ENCODE data around the gene ADPRHL1. TPM values are rescaled to one million over a fixed set of nuclear protein-coding genes. Genes with fewer than 3 reads are reported as not detected.
A peak's percentile ranks its signal among the peaks of the same experiment; 100 is the strongest.

Gene ADPRHL1
- total RNA-seq, 1 experiment from 2014 or later: 2.7 TPM

GRCh38 chr13:113404366-113404722 lies 48.9 kb downstream of the ADPRHL1 start:
- Histone ChIP-seq H3K23ac (ENCODE audit: insufficient read length, low read depth, low read length) (no peak overlapping the region), H3K27ac (ENCODE audit: insufficient read length, low read depth, low read length) (no peak overlapping the region), H2BK120ac (ENCODE audit: low read depth, low read length, poor library complexity, severe bottlenecking) (no peak overlapping the region), H3K23me2 (ENCODE audit: insufficient read length, low read depth, low read length, poor library complexity, severe bottlenecking) (peaks cover 7% of the 10 kb centered on the region), H3K27me3 (ENCODE audit: insufficient read depth, low read length) (no peaks in the 10 kb centered on the region), H2BK5ac (ENCODE audit: insufficient read length, low read length) (no peak overlapping the region), H3K79me1 (ENCODE audit: insufficient read depth, low read depth, low read length, poor library complexity, severe bottlenecking) (no peaks in the 10 kb centered on the region), H3K14ac (ENCODE audit: insufficient read depth, low read length) (no peak overlapping the region), H2BK20ac (ENCODE audit: low read depth, low read length, poor library complexity, severe bottlenecking) (no peak overlapping the region), H2BK12ac (ENCODE audit: insufficient read length, low read depth, low read length) (no peak overlapping the region), H3K9me3 (ENCODE audit: control insufficient read depth, low read depth, low read length) (no peaks in the 10 kb centered on the region), H3K79me2 (ENCODE audit: insufficient read depth, low read length) (no peaks in the 10 kb centered on the region), H3K18ac (ENCODE audit: insufficient read length, low read depth, low read length) (no peak overlapping the region), H3K4me1 (ENCODE audit: insufficient read depth, low read length) (no peaks in the 10 kb centered on the region), H2AFZ (ENCODE audit: low read length) (no peak overlapping the region), H3K4ac (ENCODE audit: low read depth, low read length) (no peak overlapping the region), H3K4me2 (ENCODE audit: insufficient read depth, insufficient read length, low read length) (no peak overlapping the region), H3K56ac (ENCODE audit: insufficient read length, low read depth, low read length) (no peak overlapping the region), H3T11ph (ENCODE audit: low read length) (no peak overlapping the region), H3K9ac (ENCODE audit: extremely low read depth, insufficient read length, low read length) (no peak overlapping the region), H2BK15ac (ENCODE audit: low read depth, low read length) (no peak overlapping the region), H2AK5ac (ENCODE audit: insufficient read length, low read length) (no peak overlapping the region), H4K5ac (ENCODE audit: insufficient read length, low read depth, low read length) (no peak overlapping the region), H4K8ac (replicated peaks; ENCODE audit: insufficient read length, low read depth, low read length) (no peak overlapping the region), H4K91ac (ENCODE audit: insufficient read length, low read depth, low read length) (no peak overlapping the region), H4K20me1 (ENCODE audit: control insufficient read depth, insufficient read depth, insufficient read length) (no peaks in the 10 kb centered on the region)
- H3K27me3 Mint-ChIP-seq (ENCODE audit: low read depth): no peaks in the 10 kb centered on the region
- no peak for TF ChIP-seq CTCF (conservative IDR thresholded peaks at IDR 0.05)
- no peak overlapping the region for H3K4me3 Mint-ChIP-seq
- peak overlapping the region in 1 of 3 experiments; percentile 48; a peak in 1 of 7 replicates for H3K27ac Mint-ChIP-seq
- H3K9me3 Mint-ChIP-seq: no peaks in the 10 kb centered on the region
- WGBS (ENCODE audit: extremely low coverage, insufficient read length, low lambda C conversion rate): no CpG with 5 or more reads among the region's 2 CpGs
- H3K4me1 Mint-ChIP-seq: peaks cover 5% of the 10 kb centered on the region in 2 experiments
- no peaks in the 10 kb centered on the region for H3K36me3 Mint-ChIP-seq (ENCODE audit: insufficient read depth in 1 of 3, low read depth in 3 of 3)
- no peak for DNase-seq
